Loucy (cell line): Measurements from ENCODE around the gene TSC2.

ENCODE experiments used
- CTCF ChIP-seq: fragments of 200-600 bp; sonication (generic); conservative IDR thresholded peaks from 2 replicates; pipeline ENCODE4 v1.5.1; 2014; ENCODE audit warnings: mild to moderate bottlenecking, antibody characterized with exemption, low read length
- EZH2phosphoT487 ChIP-seq: fragments of 200-600 bp; IDR thresholded peaks from 2 replicates; pipeline ENCODE4 v1.6.1; 2018; ENCODE audit warnings: antibody characterized with exemption, mild to moderate bottlenecking, moderate library complexity, borderline replicate concordance

- TF ChIP-seq CTCF (no peak), EZH2phosphoT487 (no peak)
Measured at GRCh38 chr16:2028146-2028545, 19.6 kb upstream of the TSC2 start.
